DND-41 (cell line): ENCODE results near the gene SLC22A15.

Source experiments
- ATAC-seq: fragments of 200-7000 bp; cut with Tn5 transposase; 3 replicates; pipeline ENCODE4 v1.9.1; 2021; ENCODE audit warnings: low read depth; ENCODE audit not compliant: insufficient read depth
- DNase-seq: peaks from one replicate; pipeline ENCODE4 v3.0.0-alpha.2; 2020
- H2AFZ ChIP-seq: 2 replicates; pipeline ENCODE4 v1.6.0; 2012; ENCODE audit warnings: low read depth, low read length
- H3K27ac ChIP-seq: 2 replicates; pipeline ENCODE4 v1.5.1; 2012; ENCODE audit warnings: low read length, inconsistent platforms
- H3K27me3 ChIP-seq: fragments of 200-600 bp; sonication (generic); 2 replicates; pipeline ENCODE4 v1.6.0; 2012; ENCODE audit warnings: low read length, mild to moderate bottlenecking, inconsistent platforms; ENCODE audit not compliant: insufficient read depth, poor library complexity
- H3K36me3 ChIP-seq: 2 replicates; pipeline ENCODE4 v1.5.1; 2012; ENCODE audit warnings: low read length, inconsistent platforms; ENCODE audit not compliant: insufficient read depth
- H3K4me1 ChIP-seq: 2 replicates; pipeline ENCODE4 v1.5.1; 2012; ENCODE audit warnings: mild to moderate bottlenecking, low read length; ENCODE audit not compliant: insufficient read depth
- H3K4me2 ChIP-seq: 2 replicates; pipeline ENCODE4 v1.6.0; 2012; ENCODE audit warnings: mild to moderate bottlenecking, moderate library complexity, low read length, inconsistent platforms; ENCODE audit not compliant: insufficient read depth
- H3K4me3 ChIP-seq, 2 experiments: fragments of 200-600 bp in 1 of 2; shearing (Covaris generic) in 1 of 2; 2 replicates each; pipeline ENCODE4 v1.5.1; 2012 to 2016; ENCODE audit warnings: inconsistent platforms in 2 of 2, low read length in 2 of 2, mild to moderate bottlenecking in 2 of 2, low read depth in 1 of 2, moderate library complexity in 1 of 2
- H3K79me2 ChIP-seq: 2 replicates; pipeline ENCODE4 v1.6.0; 2012; ENCODE audit warnings: low read length, inconsistent platforms; ENCODE audit not compliant: insufficient read depth
- H3K9ac ChIP-seq: 2 replicates; pipeline ENCODE4 v1.6.0; 2012; ENCODE audit warnings: low read depth, mild to moderate bottlenecking, inconsistent platforms, low read length, moderate library complexity
- H3K9me3 ChIP-seq: 2 replicates; pipeline ENCODE4 v1.5.1; 2012; ENCODE audit warnings: low read length, moderate library complexity, mild to moderate bottlenecking, inconsistent platforms; ENCODE audit not compliant: insufficient read depth, severe bottlenecking
- H4K20me1 ChIP-seq: 2 replicates; pipeline ENCODE4 v1.6.0; 2012; ENCODE audit warnings: low read length; ENCODE audit not compliant: insufficient read depth
- CTCF ChIP-seq: IDR thresholded peaks from 2 replicates; pipeline ENCODE4 v1.5.1; 2012; ENCODE audit warnings: borderline replicate concordance, low read length, moderate library complexity, mild to moderate bottlenecking; ENCODE audit not compliant: poor library complexity, severe bottlenecking; ENCODE audit errors: extremely low read depth
- EZH2 ChIP-seq: IDR thresholded peaks from 3 replicates; pipeline ENCODE4 v1.6.1; 2012; ENCODE audit warnings: borderline replicate concordance, low read depth, mild to moderate bottlenecking, moderate library complexity, low read length, inconsistent platforms; ENCODE audit not compliant: severe bottlenecking

The SLC22A15 gene

GRCh38 chr1:116001739-116002487 is 25.6 kb downstream of the SLC22A15 start:
- ATAC-seq = no peak

GRCh38 chr1:116002781-116003420 is 26.6 kb downstream of the SLC22A15 start:
- DNase-seq = no peak
- no peaks in the 10 kb centered on the region for H3K9me3 ChIP-seq
- H3K4me2 ChIP-seq = no peak overlapping the region
- no peak overlapping the region for H3K9ac ChIP-seq
- no peaks in the 10 kb centered on the region for H4K20me1 ChIP-seq
- no peak for TF ChIP-seq CTCF
- no peak for TF ChIP-seq EZH2
- H3K27ac ChIP-seq = no peak overlapping the region
- no peaks in the 10 kb centered on the region for H3K79me2 ChIP-seq
- H3K4me1 ChIP-seq = no peaks in the 10 kb centered on the region
- H3K4me3 ChIP-seq = no peak overlapping the region
- no peaks in the 10 kb centered on the region for H3K36me3 ChIP-seq
- peaks cover 5% of the 10 kb centered on the region for H3K27me3 ChIP-seq
- ATAC-seq = no peak
- H2AFZ ChIP-seq = no peak overlapping the region

More at GRCh38 chr1:116001739-116002487, 25.6 kb downstream of the SLC22A15 start:
- H3K9me3 ChIP-seq = no peaks in the 10 kb centered on the region
- no peak for TF ChIP-seq CTCF
- TF ChIP-seq EZH2 = no peak
- H3K27me3 ChIP-seq = peaks cover 4% of the 10 kb centered on the region
- H3K4me2 ChIP-seq = no peak overlapping the region
- no peak overlapping the region for H3K9ac ChIP-seq
- H3K27ac ChIP-seq = no peak overlapping the region
- H4K20me1 ChIP-seq = no peaks in the 10 kb centered on the region
- no peak overlapping the region for H2AFZ ChIP-seq
- H3K79me2 ChIP-seq = no peaks in the 10 kb centered on the region
- no peaks in the 10 kb centered on the region for H3K36me3 ChIP-seq
- H3K4me1 ChIP-seq = no peaks in the 10 kb centered on the region
- DNase-seq = no peak
- no peak overlapping the region for H3K4me3 ChIP-seq

- Histone ChIP-seq H3K27ac (no peak overlapping the region), H3K27me3 (peaks cover 6% of the 10 kb centered on the region), H3K9ac (no peak overlapping the region), H3K4me3 (no peak overlapping the region), H2AFZ (no peak overlapping the region), H4K20me1 (no peaks in the 10 kb centered on the region), H3K79me2 (no peaks in the 10 kb centered on the region), H3K9me3 (no peaks in the 10 kb centered on the region), H3K4me2 (no peak overlapping the region), H3K4me1 (no peaks in the 10 kb centered on the region), H3K36me3 (no peaks in the 10 kb centered on the region)
- no peak for ATAC-seq
- DNase-seq = no peak
- TF ChIP-seq CTCF (no peak), EZH2 (no peak)
These were observed 27.5 kb downstream of the SLC22A15 start for GRCh38 chr1:116003823-116004222.
